SK-N-SH (cell line): ENCODE data around the gene DDAH1. TPM values are rescaled to one million over a fixed set of nuclear protein-coding genes. Genes with fewer than 3 reads are reported as not detected.

ENCODE experiments used
- CTCF ChIA-PET: fragments of 300-600, 350-600 bp; formaldehyde crosslinking; extraction: SDS; loops from one replicate; lab custom pipeline; 2021; lab: Yijun Ruan, JAX
- POLR2A ChIA-PET: fragments of 350-600 bp; sonication (Branson Sonifier 250); formaldehyde crosslinking; extraction: SDS; loops from one replicate; lab custom pipeline; 2020; ENCODE audit warnings: antibody characterized with exemption, inconsistent platforms; lab: Yijun Ruan, JAX
- DNase-seq: peaks from one replicate; pipeline ENCODE4 v3.0.0; 2012
- H2AFZ ChIP-seq: fragments of 200-600 bp; sonication (generic); 2 replicates; pipeline ENCODE4 v1.8.1; 2016; ENCODE audit warnings: antibody characterized with exemption, mild to moderate bottlenecking, low read depth
- H3F3A ChIP-seq: fragments of 200-600 bp; sonication (generic); replicated peaks from 2 replicates; pipeline ENCODE3; 2016; ENCODE audit warnings: antibody characterized with exemption, mild to moderate bottlenecking; ENCODE audit not compliant: insufficient read depth
- H3K27ac ChIP-seq, 2 experiments: fragments of 200-500 bp in 1 of 2; fragments of 200-600 bp in 1 of 2; sonication (Bioruptor generic) in 1 of 2; sonication (generic), shearing (Covaris generic) in 1 of 2; 2 replicates each; pipeline versions ENCODE4 v1.5.1 to v1.6.1; 2014 to 2016; ENCODE audit warnings: low read depth in 2 of 2, inconsistent platforms in 1 of 2, low read length in 1 of 2, mild to moderate bottlenecking in 1 of 2, mixed read lengths in 1 of 2
- H3K27me3 ChIP-seq: fragments of 200-600 bp; sonication (generic), shearing (Covaris generic); 2 replicates; pipeline ENCODE4 v1.6.1; 2016; ENCODE audit warnings: mixed run types; ENCODE audit not compliant: insufficient read depth
- H3K36me3 ChIP-seq, 2 experiments: fragments of 200-500 bp in 1 of 2; fragments of 200-600 bp in 1 of 2; sonication (Bioruptor generic) in 1 of 2; sonication (generic) in 1 of 2; replicated peaks in 1 of 2; 2 replicates each; pipeline versions ENCODE3 to v1.5.1; 2014 to 2016; ENCODE audit warnings: low read length in 1 of 2, mild to moderate bottlenecking in 1 of 2; ENCODE audit not compliant: insufficient read depth in 2 of 2, control insufficient read depth in 1 of 2
- H3K4me1 ChIP-seq, 2 experiments: fragments of 200-500 bp in 1 of 2; fragments of 200-600 bp in 1 of 2; sonication (Bioruptor generic) in 1 of 2; sonication (generic), shearing (Covaris generic) in 1 of 2; 2 replicates each; pipeline versions ENCODE4 v1.5.1 to v1.6.1; 2014 to 2016; ENCODE audit warnings: low read depth in 1 of 2, low read length in 1 of 2, mixed run types in 1 of 2; ENCODE audit not compliant: insufficient read depth in 2 of 2, control insufficient read depth in 1 of 2
- H3K4me2 ChIP-seq: fragments of 200-600 bp; sonication (generic), shearing (Covaris generic); 2 replicates; pipeline ENCODE4 v1.6.1; 2017; ENCODE audit warnings: mixed run types
- H3K4me3 ChIP-seq, 2 experiments: fragments of 200-500 bp in 1 of 2; fragments of 200-600 bp in 1 of 2; sonication (Bioruptor generic) in 1 of 2; sonication (generic), shearing (Covaris generic) in 1 of 2; 2 replicates each; pipeline versions ENCODE4 v1.5.1 to v1.8.1; 2014 to 2016; ENCODE audit warnings: low read depth in 2 of 2, inconsistent platforms in 1 of 2, low read length in 1 of 2, mild to moderate bottlenecking in 1 of 2, mixed read lengths in 1 of 2, moderate library complexity in 1 of 2
- H3K79me2 ChIP-seq: fragments of 200-600 bp; sonication (generic); 2 replicates; pipeline ENCODE4 v1.8.1; 2017; ENCODE audit warnings: mild to moderate bottlenecking; ENCODE audit not compliant: insufficient read depth
- H3K9ac ChIP-seq: fragments of 200-600 bp; sonication (generic); 2 replicates; pipeline ENCODE4 v1.6.1; 2017; ENCODE audit warnings: mixed run types
- H3K9me2 ChIP-seq: fragments of 200-600 bp; sonication (generic); 2 replicates; pipeline ENCODE4 v1.6.1; 2017; ENCODE audit warnings: mixed run types
- H3K9me3 ChIP-seq: fragments of 200-600 bp; sonication (generic); 2 replicates; pipeline ENCODE4 v1.6.1; 2017; ENCODE audit warnings: mixed run types, mild to moderate bottlenecking, moderate library complexity
- H4K20me1 ChIP-seq: fragments of 200-600 bp; sonication (generic); 2 replicates; pipeline ENCODE4 v1.6.1; 2017; ENCODE audit warnings: mild to moderate bottlenecking, mixed run types; ENCODE audit not compliant: insufficient read depth
- ELF1 ChIP-seq: IDR thresholded peaks from 2 replicates; pipeline ENCODE4 v1.4.0; 2012
- EZH2phosphoT487 ChIP-seq: fragments of 200-600 bp; sonication (generic); IDR thresholded peaks from 2 replicates; pipeline ENCODE4 v1.6.1; 2017; ENCODE audit warnings: low read depth, mixed run types, mild to moderate bottlenecking, antibody characterized with exemption, moderate library complexity, borderline replicate concordance
- FOSL2 ChIP-seq: IDR thresholded peaks from 2 replicates; pipeline ENCODE4 v1.4.0; 2012; ENCODE audit warnings: low read depth, mild to moderate bottlenecking, moderate library complexity, borderline replicate concordance
- FOXJ3 ChIP-seq: sonication (generic); formaldehyde crosslinking; IDR thresholded peaks from 2 replicates; pipeline ENCODE4 v1.5.1; 2020; ENCODE audit warnings: mild to moderate bottlenecking, missing genetic modification reagents
- FOXM1 ChIP-seq: IDR thresholded peaks from 2 replicates; pipeline ENCODE4 v1.4.0; 2012; ENCODE audit warnings: low read depth, mild to moderate bottlenecking
- MEF2A ChIP-seq: IDR thresholded peaks from 2 replicates; pipeline ENCODE4 v1.4.0; 2012; ENCODE audit warnings: low read depth, borderline replicate concordance
- NFIC ChIP-seq: IDR thresholded peaks from 2 replicates; pipeline ENCODE4 v1.4.0; 2012; ENCODE audit warnings: borderline replicate concordance
- NRF1 ChIP-seq: IDR thresholded peaks from 2 replicates; pipeline ENCODE4 v1.6.1; 2012; ENCODE audit warnings: low read depth, mild to moderate bottlenecking, low read length
- RAD21 ChIP-seq: IDR thresholded peaks from 2 replicates; pipeline ENCODE4 v1.6.1; 2012; ENCODE audit warnings: mild to moderate bottlenecking, low read length
- RXRA ChIP-seq: IDR thresholded peaks from 2 replicates; pipeline ENCODE4 v1.4.0; 2012; ENCODE audit warnings: low read depth, mild to moderate bottlenecking, borderline replicate concordance
- SMC3 ChIP-seq: IDR thresholded peaks from 2 replicates; pipeline ENCODE4 v1.6.1; 2012; ENCODE audit warnings: low read depth, low read length, improper control_type of control experiment
- TAF1 ChIP-seq: IDR thresholded peaks from 2 replicates; pipeline ENCODE4 v1.6.1; 2012; ENCODE audit warnings: low read depth, mild to moderate bottlenecking, low read length, moderate library complexity, borderline replicate concordance
- TEAD4 ChIP-seq: IDR thresholded peaks from 2 replicates; pipeline ENCODE4 v1.4.0; 2012; ENCODE audit warnings: mild to moderate bottlenecking, borderline replicate concordance; ENCODE audit not compliant: insufficient read depth
- WGBS: methylation state at CpG from one replicate; pipeline ENCODE4 v1.1.6; 2017; ENCODE audit warnings: low lambda C conversion rate; 5-methylcytosine and 5-hydroxymethylcytosine counted together
- polyA plus RNA-seq, 3 experiments: library from polyadenylated mRNA; depleted of rRNA; stranded (reverse); fragments of >200 nt; gene quantifications; 2 replicates each; pipeline ENCODE4 v1.2.3, GENCODE V29; 2012
- TF ChIP-seq, protein P1 (sequence below): fragments of 200-600 bp; sonication (generic); IDR thresholded peaks from 2 replicates; pipeline ENCODE4 v1.6.1; 2017; ENCODE audit warnings: antibody characterized with exemption, mild to moderate bottlenecking, moderate library complexity
- TF ChIP-seq, protein P2 (sequence below): fragments of 150-350 bp; IDR thresholded peaks from 2 replicates; pipeline ENCODE4 v1.6.1; 2016; ENCODE audit warnings: mild to moderate bottlenecking, low read depth, low read length
- TF ChIP-seq, protein P3 (sequence below): IDR thresholded peaks from 2 replicates; pipeline ENCODE4; 2012
- TF ChIP-seq, protein P4 (sequence below): IDR thresholded peaks from 2 replicates; pipeline ENCODE4 v1.4.0; 2012; ENCODE audit warnings: low read depth, borderline replicate concordance
- TF ChIP-seq, protein P5 (sequence below): IDR thresholded peaks from 2 replicates; pipeline ENCODE4 v1.6.1; 2012; ENCODE audit warnings: mild to moderate bottlenecking, low read depth, low read length, moderate library complexity

The DDAH1 gene
- polyA plus RNA-seq, 1 of the 3 experiments (the other 2 are of a cell fraction): 64.3 TPM

DNA sequence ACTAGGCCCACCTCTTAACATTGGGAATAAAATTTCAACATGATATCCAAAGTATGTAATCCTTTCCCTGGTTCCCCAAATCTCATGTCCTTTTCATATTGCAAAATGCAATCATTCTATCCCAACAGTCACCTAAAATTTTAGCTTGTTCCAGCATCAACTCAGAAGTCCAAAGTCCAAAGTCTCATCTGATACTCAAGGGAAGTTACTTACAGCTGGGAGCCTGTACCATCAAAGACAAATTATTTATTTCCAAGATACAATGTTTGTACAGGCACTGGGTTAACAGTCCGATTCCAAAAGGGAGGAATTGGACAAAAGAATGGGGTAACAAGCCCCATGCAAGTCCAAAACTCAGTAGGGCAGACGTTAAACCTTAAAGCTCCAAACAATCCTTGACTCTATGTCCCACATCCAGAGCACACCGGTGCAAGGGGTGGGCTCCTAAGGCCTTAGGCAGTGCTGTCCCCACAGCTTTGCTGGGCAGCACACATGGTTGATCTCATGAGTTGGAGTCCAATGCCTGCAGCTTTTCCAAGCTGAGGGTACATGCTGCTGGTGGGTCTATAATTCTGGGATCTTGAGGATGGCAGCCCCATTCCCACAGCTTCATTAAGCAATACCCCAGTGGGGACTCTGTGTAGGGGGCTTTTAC is 78.8 kb downstream of the DDAH1 start:
- Histone ChIP-seq H3K27ac (no peak overlapping the region), H3K9ac (no peak overlapping the region), H3K79me2 (peaks cover 100% of the 10 kb centered on the region), H3K27me3 (no peaks in the 10 kb centered on the region), H3F3A (peaks cover 16% of the 10 kb centered on the region), H3K4me2 (no peak overlapping the region), H2AFZ (no peak overlapping the region), H4K20me1 (peaks cover 5% of the 10 kb centered on the region; the same call in 1 of the 2 replicates), H3K9me3 (peaks cover 7% of the 10 kb centered on the region), H3K36me3 (peaks cover 10 to 50% of the 10 kb centered on the region in 2 experiments), H3K4me3 (no peak overlapping the region), H3K9me2 (no peaks in the 10 kb centered on the region), H3K4me1 (no peaks in the 10 kb centered on the region; a peak in 2 of 4 replicates)
- TF ChIP-seq, protein P1, sequence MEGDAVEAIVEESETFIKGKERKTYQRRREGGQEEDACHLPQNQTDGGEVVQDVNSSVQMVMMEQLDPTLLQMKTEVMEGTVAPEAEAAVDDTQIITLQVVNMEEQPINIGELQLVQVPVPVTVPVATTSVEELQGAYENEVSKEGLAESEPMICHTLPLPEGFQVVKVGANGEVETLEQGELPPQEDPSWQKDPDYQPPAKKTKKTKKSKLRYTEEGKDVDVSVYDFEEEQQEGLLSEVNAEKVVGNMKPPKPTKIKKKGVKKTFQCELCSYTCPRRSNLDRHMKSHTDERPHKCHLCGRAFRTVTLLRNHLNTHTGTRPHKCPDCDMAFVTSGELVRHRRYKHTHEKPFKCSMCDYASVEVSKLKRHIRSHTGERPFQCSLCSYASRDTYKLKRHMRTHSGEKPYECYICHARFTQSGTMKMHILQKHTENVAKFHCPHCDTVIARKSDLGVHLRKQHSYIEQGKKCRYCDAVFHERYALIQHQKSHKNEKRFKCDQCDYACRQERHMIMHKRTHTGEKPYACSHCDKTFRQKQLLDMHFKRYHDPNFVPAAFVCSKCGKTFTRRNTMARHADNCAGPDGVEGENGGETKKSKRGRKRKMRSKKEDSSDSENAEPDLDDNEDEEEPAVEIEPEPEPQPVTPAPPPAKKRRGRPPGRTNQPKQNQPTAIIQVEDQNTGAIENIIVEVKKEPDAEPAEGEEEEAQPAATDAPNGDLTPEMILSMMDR: no peak
- no peak for TF ChIP-seq MEF2A
- TF ChIP-seq, protein P2, sequence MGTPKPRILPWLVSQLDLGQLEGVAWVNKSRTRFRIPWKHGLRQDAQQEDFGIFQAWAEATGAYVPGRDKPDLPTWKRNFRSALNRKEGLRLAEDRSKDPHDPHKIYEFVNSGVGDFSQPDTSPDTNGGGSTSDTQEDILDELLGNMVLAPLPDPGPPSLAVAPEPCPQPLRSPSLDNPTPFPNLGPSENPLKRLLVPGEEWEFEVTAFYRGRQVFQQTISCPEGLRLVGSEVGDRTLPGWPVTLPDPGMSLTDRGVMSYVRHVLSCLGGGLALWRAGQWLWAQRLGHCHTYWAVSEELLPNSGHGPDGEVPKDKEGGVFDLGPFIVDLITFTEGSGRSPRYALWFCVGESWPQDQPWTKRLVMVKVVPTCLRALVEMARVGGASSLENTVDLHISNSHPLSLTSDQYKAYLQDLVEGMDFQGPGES: no peak
- no peak for TF ChIP-seq FOSL2
- no peak for TF ChIP-seq SMC3
- no peak for TF ChIP-seq TAF1
- TF ChIP-seq EZH2phosphoT487: no peak
- TF ChIP-seq NRF1: no peak
- TF ChIP-seq FOXJ3 (CRISPR knock-in tag): no peak
- TF ChIP-seq, protein P3, sequence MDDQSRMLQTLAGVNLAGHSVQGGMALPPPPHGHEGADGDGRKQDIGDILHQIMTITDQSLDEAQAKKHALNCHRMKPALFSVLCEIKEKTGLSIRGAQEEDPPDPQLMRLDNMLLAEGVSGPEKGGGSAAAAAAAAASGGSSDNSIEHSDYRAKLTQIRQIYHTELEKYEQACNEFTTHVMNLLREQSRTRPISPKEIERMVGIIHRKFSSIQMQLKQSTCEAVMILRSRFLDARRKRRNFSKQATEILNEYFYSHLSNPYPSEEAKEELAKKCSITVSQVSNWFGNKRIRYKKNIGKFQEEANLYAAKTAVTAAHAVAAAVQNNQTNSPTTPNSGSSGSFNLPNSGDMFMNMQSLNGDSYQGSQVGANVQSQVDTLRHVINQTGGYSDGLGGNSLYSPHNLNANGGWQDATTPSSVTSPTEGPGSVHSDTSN: no peak
- TF ChIP-seq, protein P4, sequence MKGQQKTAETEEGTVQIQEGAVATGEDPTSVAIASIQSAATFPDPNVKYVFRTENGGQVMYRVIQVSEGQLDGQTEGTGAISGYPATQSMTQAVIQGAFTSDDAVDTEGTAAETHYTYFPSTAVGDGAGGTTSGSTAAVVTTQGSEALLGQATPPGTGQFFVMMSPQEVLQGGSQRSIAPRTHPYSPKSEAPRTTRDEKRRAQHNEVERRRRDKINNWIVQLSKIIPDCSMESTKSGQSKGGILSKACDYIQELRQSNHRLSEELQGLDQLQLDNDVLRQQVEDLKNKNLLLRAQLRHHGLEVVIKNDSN: no peak
- no peak for TF ChIP-seq RXRA
- no peak for TF ChIP-seq NFIC
- TF ChIP-seq FOXM1: no peak
- TF ChIP-seq, protein P5, sequence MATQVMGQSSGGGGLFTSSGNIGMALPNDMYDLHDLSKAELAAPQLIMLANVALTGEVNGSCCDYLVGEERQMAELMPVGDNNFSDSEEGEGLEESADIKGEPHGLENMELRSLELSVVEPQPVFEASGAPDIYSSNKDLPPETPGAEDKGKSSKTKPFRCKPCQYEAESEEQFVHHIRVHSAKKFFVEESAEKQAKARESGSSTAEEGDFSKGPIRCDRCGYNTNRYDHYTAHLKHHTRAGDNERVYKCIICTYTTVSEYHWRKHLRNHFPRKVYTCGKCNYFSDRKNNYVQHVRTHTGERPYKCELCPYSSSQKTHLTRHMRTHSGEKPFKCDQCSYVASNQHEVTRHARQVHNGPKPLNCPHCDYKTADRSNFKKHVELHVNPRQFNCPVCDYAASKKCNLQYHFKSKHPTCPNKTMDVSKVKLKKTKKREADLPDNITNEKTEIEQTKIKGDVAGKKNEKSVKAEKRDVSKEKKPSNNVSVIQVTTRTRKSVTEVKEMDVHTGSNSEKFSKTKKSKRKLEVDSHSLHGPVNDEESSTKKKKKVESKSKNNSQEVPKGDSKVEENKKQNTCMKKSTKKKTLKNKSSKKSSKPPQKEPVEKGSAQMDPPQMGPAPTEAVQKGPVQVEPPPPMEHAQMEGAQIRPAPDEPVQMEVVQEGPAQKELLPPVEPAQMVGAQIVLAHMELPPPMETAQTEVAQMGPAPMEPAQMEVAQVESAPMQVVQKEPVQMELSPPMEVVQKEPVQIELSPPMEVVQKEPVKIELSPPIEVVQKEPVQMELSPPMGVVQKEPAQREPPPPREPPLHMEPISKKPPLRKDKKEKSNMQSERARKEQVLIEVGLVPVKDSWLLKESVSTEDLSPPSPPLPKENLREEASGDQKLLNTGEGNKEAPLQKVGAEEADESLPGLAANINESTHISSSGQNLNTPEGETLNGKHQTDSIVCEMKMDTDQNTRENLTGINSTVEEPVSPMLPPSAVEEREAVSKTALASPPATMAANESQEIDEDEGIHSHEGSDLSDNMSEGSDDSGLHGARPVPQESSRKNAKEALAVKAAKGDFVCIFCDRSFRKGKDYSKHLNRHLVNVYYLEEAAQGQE: no peak
- TF ChIP-seq RAD21: no peak
- TF ChIP-seq ELF1: no peak
- TF ChIP-seq TEAD4: no peak
- 96% methylated on average over 3 of the region's 3 CpGs for WGBS
- ChIA-PET POLR2A (no interaction called here), CTCF (interaction anchor here (1.1 to 1.4 kb wide), 2 partner anchors 12 to 33 kb away, joined by 3 read pairs; no protein-coding TSS in a partner anchor)
- DNase-seq: no peak
